HG02759 (cell line): ENCODE measurements around the gene ADM2.

Experiments
- ATAC-seq: cut with Tn5 transposase; IDR thresholded peaks from one replicate; pipeline ENCODE4 v1.9.1; 2021; ENCODE audit warnings: mild to moderate bottlenecking, moderate library complexity; ENCODE audit not compliant: unreplicated experiment

Gene ADM2

DNA sequence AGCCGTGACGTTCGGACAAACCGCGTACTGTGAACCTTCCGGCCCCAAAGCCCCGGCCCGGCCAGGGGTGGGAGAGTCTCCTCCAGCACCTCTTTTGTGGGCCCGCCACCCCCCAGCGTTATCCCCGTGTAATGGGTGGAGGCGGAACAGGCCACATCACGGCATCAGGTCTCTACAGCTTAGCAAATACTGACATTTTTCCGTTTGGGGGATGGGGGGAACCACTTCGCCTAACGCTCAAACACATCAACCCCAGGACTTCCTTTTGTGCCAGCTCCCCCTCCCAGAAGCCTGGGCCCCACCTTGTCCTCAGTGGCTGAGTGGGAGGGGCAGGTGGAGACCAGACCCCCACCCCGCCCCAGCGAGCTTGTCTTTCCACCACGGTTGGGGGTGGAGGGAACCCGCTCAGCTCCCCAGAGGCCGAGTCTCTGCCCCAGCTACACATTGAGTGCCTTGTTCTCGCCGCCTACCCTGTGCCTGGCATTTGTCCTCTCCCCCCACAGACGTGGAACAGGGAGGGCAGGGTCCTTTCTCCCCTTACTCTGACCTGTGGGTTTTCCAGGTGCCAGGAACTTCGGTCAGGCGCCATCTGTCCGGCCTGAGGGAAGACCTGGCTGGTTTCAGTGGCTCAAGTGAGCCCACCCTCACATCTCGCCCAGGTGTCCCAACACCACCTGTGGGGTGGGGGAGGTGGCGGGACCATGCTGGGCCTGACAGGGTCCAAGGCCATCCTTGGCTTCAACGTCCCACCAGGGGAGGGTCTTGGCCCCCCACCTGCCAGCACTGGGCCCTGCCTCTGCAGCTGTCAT, 36.1 kb upstream of the ADM2 start:
- no peak for ATAC-seq

DNA sequence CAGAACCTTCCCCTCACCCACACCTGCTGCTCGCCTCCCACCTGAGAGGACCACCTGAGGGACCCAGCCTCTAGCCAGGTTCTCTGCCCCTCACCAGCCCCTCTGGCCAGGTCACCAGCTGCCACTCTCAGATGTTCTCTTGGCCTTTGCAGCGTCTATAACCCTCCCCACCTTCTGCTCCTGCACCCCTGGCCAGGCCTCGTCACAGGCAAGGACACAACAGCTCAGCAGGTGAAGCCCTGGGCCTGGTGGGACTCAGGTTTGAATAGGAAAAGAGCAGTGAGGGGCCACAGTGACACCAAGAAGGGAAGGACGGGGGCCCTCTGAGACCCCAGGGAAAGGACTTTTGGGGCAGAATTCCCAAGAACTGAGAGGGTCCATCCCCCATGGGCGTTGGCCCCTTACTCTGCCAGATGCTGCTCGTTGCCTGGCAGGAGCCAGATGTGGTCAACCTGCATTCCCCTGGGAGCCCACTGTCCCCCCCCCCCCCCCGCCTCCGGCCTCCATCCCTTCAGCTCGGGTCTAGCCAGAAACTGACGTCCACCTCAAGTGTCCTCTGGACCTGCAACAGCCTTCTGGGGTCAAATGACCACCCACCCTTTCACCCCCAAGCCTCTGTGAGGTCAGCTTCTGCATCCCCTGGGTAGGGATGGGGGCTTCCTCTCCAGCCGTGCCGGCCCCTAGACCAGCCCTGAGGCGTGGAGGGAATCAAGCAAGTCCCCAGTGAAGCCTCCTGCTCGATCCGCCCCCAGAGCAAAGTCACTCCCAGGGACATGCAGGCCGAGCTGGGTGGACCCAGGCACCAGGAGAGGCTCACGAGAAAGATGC, 35.2 kb upstream of the ADM2 start:
- ATAC-seq, result no peak

DNA sequence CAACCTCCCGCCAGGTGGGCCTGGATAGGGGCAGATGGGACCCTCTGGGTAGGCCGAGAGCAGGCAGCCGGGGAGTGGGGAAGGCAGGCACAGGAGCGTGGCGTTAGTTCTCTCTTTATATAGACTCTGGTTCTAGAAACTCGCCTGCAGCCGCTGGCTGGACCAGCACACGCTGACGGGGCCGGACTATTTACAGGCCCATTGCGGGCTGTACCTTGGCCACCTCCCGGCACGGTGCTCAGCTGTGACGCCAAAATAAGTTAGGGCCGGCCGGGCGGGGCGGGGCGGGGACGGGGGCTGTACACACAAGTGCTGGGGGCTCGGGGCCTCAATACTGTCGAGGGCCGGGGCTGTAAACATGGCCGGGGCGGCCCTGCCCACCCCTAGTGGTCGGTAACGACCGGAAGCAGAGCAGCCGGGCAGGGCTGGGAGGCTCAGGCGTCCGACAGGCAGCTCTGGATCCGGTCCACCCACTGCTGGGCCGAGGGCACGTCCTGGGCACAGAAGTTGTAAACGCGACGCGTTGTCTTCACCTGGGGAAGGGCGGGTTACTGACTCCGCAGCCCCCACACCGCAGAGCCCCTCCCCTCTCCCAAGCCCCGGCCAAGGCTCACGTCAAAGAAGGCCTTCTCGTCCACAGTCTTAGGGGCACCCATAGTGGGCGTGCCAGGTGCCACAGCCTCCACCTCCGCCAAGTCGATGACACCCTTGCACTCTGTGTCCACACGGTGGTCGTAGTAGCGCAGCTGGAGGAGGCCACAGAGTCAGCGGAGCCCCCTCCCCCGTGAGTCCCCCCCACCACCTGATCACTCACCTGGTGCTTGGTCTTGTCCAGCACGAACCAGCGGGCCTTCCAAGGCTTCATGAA, 34.4 kb upstream of the ADM2 start:
- no peak for ATAC-seq

DNA sequence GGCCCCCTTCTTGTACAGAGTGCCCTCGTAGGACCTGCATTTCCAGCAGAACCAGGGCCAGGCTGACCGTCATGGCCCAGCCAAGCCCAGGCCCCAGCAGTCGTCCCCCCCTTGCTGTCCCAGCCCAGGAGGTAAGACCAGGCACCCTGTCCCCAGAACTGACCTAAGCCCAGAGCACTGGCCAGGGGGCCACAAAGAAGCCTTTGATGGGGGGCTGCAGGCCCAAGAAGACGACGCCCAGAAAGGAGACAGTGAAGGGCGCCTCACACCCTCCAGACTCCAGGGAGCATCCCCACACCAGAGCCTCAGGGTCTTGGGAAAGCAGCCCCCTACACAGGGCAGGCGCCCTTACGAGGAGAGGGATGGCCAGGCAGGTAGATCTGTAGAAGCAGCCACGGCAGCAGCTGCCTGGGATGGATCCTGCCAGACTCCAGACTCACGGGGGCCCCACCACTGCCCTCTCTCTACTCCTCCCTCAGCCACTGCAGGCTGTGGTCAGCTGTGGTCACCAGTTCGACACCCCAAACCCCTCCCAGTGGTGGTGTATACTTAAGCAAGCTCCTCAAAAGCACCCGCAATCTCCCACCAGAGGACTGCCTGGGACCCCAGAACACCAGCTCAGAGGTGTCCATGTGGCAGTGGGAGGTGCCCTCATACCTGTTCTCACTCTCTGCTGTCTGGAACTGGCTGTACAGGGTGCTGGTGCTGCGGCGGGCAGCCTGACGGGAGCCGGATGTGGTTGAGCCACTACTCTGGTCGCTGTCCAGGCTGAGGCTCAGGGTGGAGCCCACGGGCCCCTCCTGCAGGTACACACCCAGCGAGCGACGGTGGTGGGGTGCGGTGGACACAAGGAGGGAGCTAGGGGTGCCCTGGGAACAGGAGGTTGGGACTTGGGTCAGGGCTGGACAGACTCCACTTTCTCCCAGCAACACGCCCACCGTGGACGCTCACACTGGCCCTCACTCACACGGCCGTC, 33.5 kb upstream of the ADM2 start:
- ATAC-seq, result no peak

DNA sequence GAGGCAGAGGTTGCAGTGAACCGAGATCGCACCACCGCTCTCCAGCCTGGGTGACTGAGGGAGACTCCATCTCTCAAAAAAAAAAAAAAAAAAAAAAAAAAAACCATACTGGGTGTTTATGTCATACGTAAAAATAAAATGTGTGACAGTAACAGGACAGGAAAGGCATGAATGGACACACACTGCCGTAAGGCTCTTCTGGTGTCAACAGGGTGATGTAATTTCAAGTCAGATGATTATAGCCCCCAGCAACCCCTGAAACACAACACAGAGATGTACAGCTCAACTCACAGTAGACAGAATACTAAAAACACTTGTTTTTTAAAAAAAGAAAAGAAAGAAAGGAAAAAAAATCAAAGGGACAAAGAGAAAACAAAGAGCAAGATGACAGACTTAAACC, 28.7 kb upstream of the ADM2 start:
- ATAC-seq, result no peak

DNA sequence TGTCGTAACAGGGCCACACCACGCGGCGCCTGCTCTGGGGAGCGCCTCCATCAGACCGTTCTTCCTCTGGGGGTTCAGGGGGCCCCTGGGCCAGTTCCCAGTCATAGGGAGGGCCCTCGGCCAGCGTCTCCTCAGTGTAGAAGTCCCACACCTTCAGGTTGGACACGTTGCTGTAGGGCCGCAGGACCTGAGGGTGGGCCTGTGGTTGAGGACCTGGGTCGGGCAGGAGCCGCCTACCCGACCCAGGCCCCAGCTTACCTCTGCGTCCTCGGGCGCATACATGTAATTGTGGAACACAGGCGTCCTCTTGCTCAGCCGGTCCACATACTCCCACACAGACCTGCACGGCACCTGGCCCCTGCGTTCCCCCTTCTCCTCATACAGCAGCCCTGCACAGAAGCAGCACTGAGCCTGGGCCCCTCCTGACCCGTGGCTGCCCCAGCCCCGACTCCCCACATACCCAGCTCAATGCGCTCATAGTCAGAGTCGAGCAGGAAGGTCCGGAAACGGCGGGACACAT, 26.7 kb upstream of the ADM2 start:
- no peak for ATAC-seq

DNA sequence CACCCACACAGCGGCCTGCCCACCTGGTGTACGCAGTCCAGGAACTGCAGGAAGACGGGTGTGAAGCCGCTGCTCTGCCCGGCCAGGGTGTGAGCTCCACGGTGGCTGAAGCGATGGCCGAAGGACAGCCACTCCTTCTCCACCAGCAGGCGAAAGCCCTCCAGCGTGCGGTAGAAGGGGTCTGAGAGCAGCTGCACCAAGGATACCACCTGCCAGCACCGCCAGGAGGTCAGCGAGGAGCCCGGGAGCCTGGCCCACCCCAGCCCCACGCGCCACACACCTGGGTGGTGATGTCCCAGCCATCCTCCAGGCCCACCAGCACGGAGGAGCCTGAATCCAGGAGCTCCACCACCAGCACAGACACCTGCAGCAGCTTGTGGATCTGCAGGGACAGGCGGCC, 26.1 kb upstream of the ADM2 start:
- no peak for ATAC-seq

DNA sequence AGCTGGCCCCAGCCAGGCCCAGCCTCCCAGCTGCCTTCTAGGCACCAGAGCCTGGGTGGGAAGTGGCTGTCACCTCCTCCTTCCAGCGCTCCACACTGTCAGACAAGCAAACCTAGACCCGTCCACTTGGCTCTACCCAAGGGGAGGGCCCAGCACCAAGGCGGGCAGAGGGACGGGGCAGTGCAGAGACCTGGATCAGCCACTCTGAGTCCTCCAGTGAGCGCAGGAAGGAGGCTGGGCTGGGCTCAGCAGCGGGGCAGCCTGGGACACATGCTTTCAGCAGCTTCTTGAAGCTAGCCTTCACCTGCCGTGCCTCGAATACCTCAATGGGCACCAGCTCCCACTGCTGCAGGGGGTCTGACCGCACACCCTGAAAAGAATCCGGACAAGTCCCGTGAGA, 25.3 kb upstream of the ADM2 start:
- ATAC-seq, result no peak

DNA sequence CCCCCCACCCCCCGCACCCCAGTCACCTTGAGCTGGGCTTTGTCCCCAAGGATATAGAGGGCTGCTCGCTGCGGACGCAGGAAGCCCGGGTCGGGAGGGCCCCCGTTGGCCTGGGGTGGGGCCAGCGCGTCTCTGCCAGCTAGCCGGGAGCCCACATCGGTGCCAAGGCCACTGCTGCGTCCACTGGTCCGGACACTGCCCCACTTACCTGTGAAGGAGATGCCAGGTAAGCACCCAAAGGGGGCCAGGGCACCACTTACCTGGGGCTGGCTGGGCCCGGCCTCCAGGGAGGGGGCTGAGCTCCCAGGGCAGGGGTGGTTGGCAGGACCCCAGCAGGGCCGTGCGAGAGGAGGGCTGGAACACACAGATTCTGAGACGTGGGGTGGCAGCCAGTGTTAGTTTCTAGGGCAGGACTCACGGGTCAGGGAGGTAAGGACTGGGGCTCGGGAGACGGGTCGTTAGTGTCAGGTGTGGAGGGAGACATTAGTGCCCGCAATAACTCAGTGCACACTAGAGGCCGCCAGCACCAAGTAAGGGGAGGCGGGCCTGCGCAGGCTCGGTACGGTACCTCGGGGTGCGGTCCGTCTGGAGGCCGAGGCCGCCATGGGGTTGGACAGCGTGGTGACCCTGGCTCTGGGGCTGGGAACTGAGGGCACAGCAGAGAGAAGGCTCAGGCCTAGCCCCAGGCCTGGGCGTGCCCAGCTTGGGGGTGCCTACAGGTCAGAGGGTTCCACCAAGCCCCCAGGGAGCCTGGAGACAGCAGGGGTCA, 24.7 kb upstream of the ADM2 start:
- ATAC-seq, result no peak

DNA sequence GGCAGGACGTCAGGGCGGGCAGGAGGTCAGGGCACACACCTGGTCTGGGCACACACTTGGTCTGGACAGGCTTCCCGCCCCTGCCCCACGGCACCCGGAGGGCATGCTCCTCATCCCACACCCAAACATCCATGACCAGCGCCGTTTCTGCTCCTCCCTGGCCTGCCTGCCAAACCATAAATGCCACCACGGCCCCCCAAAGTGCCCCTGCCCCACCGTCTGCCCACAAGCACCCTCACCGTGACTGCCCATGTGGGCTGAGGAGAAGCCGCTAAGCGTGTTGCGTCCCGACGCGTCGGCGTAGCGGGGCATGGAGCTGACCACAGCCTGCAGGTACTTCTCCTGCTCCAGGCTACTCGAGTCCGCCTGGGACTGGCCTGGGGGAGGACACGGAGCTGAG, 22.3 kb upstream of the ADM2 start:
- no peak for ATAC-seq

DNA sequence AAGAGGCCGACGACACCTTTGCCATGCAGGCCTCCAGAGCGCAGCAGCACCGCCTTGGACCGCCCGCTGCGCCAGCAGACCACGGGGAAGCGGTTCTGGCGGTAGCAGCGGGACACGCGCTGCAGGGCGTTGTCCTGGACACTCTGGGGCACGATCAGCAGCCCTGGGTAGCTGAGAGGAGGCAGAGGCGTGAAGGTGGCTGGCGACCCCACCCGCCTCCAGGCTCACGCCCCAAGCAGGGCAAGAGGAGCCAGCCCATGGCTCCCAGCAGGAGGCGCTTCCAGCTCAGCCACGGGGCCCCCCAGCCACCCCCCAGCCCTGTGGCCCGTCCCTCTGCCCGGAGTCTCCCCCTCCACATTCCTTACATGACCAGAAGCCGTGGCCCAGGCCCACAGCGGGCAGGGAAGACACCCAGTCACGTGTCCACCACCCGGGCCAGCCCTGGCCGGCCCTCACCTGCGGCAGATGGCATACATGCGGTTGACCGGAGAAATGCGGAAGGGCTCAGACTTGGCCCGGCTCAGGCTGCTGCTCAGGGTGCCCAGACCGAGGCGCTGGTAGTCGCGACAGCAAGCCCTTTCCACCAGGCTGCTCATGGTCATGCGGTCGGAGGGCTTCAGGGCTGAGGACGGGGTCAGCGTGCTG, 21.7 kb upstream of the ADM2 start:
- ATAC-seq, result no peak

DNA sequence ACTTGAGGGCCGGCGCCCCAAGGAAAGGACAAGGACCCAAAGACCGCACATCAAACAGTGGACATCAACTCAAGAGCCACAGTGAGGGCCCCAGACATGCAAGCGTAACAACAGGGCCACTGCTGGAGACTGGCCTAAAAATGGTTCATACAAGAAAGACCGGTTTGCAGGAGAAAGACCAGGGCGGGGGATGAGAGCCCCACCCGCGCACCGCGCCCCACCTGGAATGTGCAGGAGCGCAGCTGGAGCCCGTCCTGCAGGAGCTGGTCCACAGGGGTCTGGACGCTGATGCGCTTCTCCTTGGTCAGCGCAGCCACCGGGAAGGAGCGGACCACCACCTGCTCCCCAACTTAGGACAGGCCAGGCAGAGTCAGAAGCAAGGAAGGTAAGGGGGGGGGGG, 20.4 kb upstream of the ADM2 start:
- ATAC-seq, result no peak

DNA sequence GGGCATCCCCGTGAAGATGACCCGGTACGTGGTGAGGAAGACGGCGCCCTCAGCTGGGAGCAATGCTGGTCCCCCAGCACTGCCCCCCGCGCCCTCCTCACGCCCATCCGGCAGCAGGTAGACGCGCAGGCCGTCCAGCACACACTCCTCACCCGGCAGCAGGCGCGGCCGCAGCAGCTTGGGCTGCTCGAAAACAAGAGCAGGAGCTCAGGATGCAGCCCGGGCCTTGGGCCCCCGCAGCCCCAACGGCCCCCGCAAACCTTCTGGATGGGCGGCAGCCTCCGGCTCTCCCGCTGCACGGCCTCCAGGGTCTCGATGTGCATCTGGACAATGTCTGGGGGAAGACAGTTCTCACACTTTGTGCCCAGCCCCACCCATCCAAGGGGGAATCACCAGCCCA, 19.8 kb upstream of the ADM2 start:
- ATAC-seq, result no peak

DNA sequence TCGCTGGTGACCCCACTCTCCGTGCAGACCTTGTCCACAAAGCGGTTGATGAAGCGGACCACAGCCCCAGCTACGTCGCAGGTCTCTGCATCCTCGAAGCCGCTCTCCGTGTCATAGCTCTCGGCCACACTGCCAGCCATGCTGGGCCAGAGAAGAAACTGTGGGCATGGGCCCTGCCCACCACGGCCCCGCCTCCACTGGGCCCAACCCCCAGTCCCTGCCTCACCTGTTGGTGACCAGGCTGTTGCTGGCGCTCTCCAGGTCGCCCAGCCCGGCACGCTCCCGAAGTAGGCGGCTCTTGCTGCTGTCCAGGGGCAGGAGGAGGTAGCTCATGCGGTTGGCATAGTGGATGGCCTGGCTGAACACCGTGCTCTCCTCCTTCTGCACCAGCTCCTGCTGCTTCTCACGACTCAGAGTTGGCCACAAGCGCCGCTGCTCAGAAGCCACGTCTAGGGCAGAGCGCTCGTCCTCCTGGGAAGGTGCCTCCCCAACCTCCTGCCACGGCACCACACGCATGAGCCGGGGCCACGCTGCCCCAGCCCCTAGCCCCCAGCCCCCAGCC, 19.3 kb upstream of the ADM2 start:
- no peak for ATAC-seq

DNA sequence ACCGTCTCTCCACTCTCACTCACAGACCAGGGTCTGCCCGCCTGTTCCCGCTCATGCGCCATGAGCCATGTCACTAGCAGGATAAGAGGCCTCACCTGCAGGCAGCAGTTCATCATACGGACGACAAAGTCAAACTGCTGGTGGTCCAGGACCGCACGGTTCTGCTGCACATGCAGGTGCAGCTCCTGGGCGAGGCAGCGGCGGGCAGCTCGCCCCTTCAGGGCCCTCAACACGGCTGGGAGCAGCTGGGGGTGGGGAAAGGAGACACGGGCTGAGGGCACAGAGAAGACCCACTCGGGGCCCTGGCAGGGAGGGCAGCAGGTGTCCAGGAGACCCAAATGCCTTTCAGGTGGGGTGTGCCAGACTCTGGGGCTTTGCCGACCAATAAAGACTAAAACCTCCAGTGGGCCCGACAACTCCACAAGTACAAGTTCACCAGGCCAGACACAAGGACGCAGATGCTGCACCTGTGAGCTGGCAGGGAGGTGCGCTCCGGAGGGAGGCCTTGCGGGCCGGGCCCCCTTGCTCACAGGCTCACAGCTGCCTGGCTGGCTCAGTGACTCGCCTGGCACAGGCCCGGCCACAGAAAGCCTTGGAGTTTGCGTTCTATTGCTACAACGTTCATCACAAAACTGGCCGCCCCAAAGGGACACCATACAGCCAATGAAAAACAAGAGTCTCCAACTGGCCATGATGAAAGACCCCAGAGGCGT, 18.0 kb upstream of the ADM2 start:
- no peak for ATAC-seq

DNA sequence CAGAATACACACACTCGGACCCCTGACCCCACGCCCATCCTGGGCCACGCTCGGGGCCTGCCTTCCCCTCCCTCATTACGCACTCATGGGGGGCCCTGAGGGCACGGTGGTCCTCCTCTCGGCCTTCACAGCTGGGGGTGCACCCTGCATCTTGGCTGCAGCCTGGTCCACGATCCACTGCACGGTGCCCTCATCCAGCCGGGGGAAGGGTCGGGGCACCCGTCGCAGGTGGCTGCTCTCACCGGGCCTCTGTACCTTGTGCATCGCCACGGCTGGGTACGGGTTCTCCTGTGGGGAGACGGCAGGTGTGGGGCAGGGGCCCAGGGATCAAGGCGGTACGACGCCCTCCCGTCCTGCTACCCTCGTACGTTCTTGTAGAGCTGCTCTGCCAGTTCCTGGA, 16.9 kb upstream of the ADM2 start:
- no peak for ATAC-seq

DNA sequence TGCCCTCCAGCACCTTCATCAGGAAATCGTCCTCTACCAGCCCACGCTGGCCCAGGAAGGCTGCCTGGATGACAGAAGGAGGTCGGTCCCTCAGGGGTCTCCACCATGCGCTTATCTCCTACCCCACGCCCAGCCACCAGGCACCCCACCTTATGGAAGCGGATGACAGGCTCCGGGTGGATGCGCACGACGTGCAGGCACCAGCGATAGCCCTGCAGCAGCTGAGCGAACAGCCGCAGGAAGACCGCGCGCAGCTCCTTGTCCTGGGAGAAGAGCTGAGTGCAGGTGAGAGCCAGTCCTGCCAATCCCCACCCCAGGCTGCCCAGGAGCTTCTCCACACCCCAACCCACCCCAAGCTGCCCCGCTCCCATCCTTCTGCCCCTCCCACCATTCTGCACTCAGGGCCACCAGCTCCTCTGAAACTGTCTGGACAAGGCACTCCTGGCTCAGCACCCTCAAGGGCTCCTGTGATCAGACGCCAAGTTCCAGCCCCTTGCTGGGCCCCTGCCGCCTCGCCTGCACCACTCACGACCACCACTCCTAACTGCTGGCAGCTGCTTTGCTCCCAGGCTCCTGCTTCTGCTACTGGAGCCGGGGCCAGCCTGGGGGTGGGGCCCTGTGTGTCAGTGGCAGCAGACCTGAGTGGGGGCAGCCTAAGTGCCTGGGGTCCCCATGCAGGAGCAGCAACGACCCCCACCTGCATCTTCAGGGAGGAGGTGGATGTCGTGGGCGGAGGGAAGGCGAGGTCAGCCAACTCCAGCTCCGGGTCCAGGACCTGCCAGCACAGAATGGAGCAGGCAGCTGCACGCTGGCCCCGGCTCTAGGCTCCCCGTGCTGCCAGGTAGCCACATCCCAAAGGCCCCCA, 16.0 kb upstream of the ADM2 start:
- ATAC-seq, result no peak
